GM18861 (cell line): Measurements from ENCODE around the gene NHLRC4.

Experiments used
- ATAC-seq: cut with Tn5 transposase; IDR thresholded peaks from one replicate; pipeline ENCODE4 v1.9.1; 2021; ENCODE audit not compliant: unreplicated experiment

Gene NHLRC4

GRCh38 chr16:566475-567372 is at the start of gene NHLRC4:
Gene NHLRC4, plus strand, starts transcription at chr16:567005. Its CDS starts 1,043 bp downstream, at chr16:568048.
- ATAC-seq, result peak; percentile 46

GRCh38 chr16:518858-519257 is 47.9 kb upstream of the NHLRC4 start:
- no peak for ATAC-seq

GRCh38 chr16:519425-519824 is 47.4 kb upstream of the NHLRC4 start:
- no peak for ATAC-seq

GRCh38 chr16:519841-520687 is 46.7 kb upstream of the NHLRC4 start:
- no peak for ATAC-seq

- ATAC-seq, result no peak
These were observed 46.0 kb upstream of the NHLRC4 start for GRCh38 chr16:520847-521246.

GRCh38 chr16:521381-522210 is 45.2 kb upstream of the NHLRC4 start:
- no peak for ATAC-seq

- ATAC-seq, result no peak
These were observed 44.3 kb upstream of the NHLRC4 start for GRCh38 chr16:522320-523096.

GRCh38 chr16:523097-523741 is 43.6 kb upstream of the NHLRC4 start:
- ATAC-seq, result no peak

GRCh38 chr16:524274-525040 is 42.3 kb upstream of the NHLRC4 start:
- no peak for ATAC-seq

- ATAC-seq, result no peak
These were observed 41.7 kb upstream of the NHLRC4 start for GRCh38 chr16:525123-525519.

- ATAC-seq, result no peak
These were observed 41.2 kb upstream of the NHLRC4 start for GRCh38 chr16:525520-526180.

- no peak for ATAC-seq
These were observed 40.4 kb upstream of the NHLRC4 start for GRCh38 chr16:526181-527014.

GRCh38 chr16:527015-527903 is 39.5 kb upstream of the NHLRC4 start, which contains the start of gene CAPN15:
Gene CAPN15, plus strand, starts transcription at chr16:527712. Its CDS starts 19,127 bp downstream, at chr16:546839.
- ATAC-seq, result peak; percentile 52

GRCh38 chr16:528111-529011 is 38.4 kb upstream of the NHLRC4 start:
- ATAC-seq, result peak; percentile 14

GRCh38 chr16:529012-529575 is 37.7 kb upstream of the NHLRC4 start:
- no peak for ATAC-seq
